HG03066 (cell line): ENCODE data around the gene OR13F1.
"Not testable (repeated sequence)": the region's sequence is repeated elsewhere in the genome, so short reads cannot be mapped to it uniquely, and the experiment has no call there.

Source experiments
- ATAC-seq: cut with Tn5 transposase; IDR thresholded peaks from one replicate; pipeline ENCODE4 v1.9.1; 2021; ENCODE audit warnings: low read depth; ENCODE audit not compliant: unreplicated experiment

Gene OR13F1, protein sequence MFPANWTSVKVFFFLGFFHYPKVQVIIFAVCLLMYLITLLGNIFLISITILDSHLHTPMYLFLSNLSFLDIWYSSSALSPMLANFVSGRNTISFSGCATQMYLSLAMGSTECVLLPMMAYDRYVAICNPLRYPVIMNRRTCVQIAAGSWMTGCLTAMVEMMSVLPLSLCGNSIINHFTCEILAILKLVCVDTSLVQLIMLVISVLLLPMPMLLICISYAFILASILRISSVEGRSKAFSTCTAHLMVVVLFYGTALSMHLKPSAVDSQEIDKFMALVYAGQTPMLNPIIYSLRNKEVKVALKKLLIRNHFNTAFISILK

GRCh38 chr9:104503963-104504362 is at the start of gene OR13F1:
OR13F1 (plus strand) TSS chr9:104504263; CDS start chr9:104504263, 0 bp downstream.
- ATAC-seq: no peak

DNA sequence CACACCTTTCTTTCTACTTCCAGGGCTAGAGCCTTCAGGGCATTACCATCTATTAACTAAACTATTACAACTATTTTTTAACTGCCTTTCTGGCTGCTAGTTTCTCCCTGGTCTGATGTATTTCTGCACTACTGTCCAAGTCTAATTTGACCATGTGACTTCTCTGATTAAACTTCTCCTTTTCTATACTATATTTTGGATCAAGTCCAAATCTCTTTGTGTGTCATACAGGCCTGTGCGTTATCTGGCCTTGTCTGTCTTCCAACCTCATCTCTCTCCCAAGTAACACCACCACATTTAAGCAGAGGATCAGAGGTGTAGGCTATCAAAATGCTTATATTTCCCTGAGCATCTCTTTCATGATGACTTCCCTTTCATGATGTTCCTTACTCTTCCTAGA is 47.2 kb upstream of the OR13F1 start:
- no peak for ATAC-seq

DNA sequence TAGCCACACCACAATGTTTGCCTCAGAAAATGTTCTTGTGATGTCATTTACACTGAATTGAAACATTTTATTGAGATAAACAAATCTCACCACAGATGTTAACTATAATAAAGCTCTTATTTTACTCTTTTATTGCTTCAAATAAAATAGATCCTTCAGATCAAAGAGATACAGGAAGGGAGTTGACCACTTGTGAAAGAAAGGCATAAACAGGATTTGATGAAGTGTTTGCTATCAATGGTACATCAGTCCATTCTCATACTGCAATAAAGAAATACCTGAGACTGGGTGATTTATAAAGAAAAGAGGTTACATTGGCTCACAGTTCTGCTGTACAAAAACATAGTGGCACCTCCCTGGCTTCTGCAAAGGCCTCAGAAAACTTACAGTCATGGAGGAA is 40.2 kb upstream of the OR13F1 start:
- ATAC-seq: no peak

DNA sequence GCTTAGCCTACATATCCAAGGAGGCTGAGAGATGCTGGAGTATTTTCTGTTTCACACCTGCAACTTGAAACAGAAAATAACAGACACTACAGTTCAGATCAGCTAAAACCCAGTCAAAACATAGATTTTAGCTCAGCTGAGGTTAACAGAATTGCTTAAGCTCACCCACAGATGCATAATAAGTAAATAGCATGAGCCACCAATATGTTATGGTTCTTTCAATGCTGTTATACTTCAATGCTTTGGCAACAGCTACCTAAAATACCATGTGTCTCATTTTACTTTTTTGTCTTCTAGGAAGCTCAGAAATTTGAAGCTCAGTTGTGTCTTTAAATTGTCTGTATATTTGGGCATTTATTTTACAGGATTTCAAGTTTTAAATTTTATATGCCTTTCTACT is 35.8 kb upstream of the OR13F1 start:
- no peak for ATAC-seq

GRCh38 chr9:104482921-104483570 is 21.0 kb upstream of the OR13F1 start:
- no peak for ATAC-seq

GRCh38 chr9:104485014-104485413 is 19.0 kb upstream of the OR13F1 start:
- ATAC-seq: no peak

DNA sequence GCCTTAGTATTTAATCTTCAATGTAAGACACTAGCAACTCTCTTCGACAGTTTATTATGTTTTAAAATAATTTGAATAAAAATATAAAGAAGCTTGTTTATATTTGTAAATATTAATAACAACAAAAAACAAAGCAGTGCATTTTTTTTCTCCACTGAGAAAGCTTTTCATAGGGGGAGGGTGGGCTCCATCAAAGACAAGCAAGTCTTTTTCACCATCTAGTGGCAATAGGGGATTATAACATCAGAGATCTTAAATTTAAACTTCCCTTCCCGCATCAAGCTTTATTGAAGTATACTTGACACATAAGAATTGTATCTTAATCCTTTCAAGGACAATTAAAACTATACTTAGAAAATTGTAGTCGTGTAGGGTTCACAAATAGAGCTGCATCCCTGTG is 9.3 kb upstream of the OR13F1 start:
- ATAC-seq: no peak

DNA sequence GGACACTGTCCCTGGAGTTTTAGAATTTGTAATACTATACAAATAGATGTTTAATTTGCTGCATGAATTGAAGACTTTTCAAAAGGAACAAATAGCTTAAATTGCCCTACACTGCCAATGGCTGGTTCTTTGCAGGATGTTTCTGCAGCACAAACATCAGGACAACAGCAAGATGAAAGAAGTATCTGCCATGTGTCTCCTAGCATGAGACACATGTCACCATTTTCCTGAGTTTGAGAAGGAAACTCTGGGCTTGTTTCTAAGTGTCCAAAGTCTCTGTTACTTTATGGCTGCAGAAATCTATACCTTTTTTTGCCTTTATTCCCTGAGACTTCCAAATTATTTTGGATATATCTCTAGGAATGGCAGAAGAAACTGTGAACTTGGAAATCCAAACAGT is 623 bp upstream of the OR13F1 start:
- no peak for ATAC-seq

DNA sequence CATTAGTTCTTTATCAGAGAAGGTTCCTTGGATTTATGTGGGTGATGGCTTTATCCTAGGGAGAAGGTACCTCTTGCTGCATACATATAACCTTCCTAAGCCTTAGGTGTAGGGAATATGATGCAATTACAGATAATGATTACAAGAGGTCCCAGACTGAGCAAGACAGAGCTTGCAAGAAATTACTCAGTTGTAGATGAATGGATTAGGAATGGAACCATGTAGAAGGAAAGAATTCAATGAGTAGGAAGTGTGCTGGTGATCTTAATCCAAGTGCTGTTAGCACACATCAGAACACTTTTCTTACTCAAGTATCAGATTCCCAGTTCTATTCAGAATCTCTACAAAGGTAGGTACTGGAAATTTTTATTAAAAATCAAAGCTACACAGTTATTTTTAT is 2.5 kb downstream of the OR13F1 start:
- no peak for ATAC-seq

GRCh38 chr9:104514901-104515300 is 10.8 kb downstream of the OR13F1 start:
- ATAC-seq: no peak

- ATAC-seq: not testable (repeated sequence)
Measured at GRCh38 chr9:104520241-104520640, 16.2 kb downstream of the OR13F1 start.

GRCh38 chr9:104527109-104527508 is 23.0 kb downstream of the OR13F1 start, which contains the start of gene OR13C4:
OR13C4 (minus strand) TSS chr9:104527209; CDS start chr9:104527209, 0 bp downstream.
- no peak for ATAC-seq

GRCh38 chr9:104536756-104537155 is 32.7 kb downstream of the OR13F1 start, which contains the start of gene OR13C3:
OR13C3 (minus strand) TSS chr9:104536856; CDS start chr9:104536723, 133 bp downstream.
- ATAC-seq: no peak

- no peak for ATAC-seq
Measured at GRCh38 chr9:104539275-104539674, 35.2 kb downstream of the OR13F1 start.

GRCh38 chr9:104544644-104545043 is 40.6 kb downstream of the OR13F1 start:
- no peak for ATAC-seq

GRCh38 chr9:104553261-104553660 is 49.2 kb downstream of the OR13F1 start:
- no peak for ATAC-seq
